SH-SY5Y (cell line): ENCODE measurements around the gene POP7.

Source experiments
- GATA2 ChIP-seq: IDR thresholded peaks from 2 replicates; pipeline ENCODE4 v1.6.1; 2011; ENCODE audit warnings: mild to moderate bottlenecking, low read depth, low read length
- GATA3 ChIP-seq: IDR thresholded peaks from 2 replicates; pipeline ENCODE4 v1.6.1; 2011; ENCODE audit warnings: low read depth, mild to moderate bottlenecking, low read length, moderate library complexity

- TF ChIP-seq GATA3 (no peak), GATA2 (no peak)
Observed at GRCh38 chr7:100692578-100692961, 13.4 kb upstream of the POP7 start.
